HL-60 (cell line): ENCODE measurements around the gene AGAP1.

Source experiments
- DNase-seq, 2 experiments: peaks; one replicate each; pipeline ENCODE4 v3.0.0-alpha.2; 2010 to 2020; ENCODE audit warnings: low read depth in 1 of 2, low spot score in 1 of 2
- H3K27ac ChIP-seq: fragments of 250-450 bp; sonication (Bioruptor Pico); replicated peaks from 2 replicates; pipeline ENCODE4 v1.5.1; 2020; ENCODE audit warnings: mild to moderate bottlenecking, moderate library complexity
- H3K27me3 ChIP-seq: fragments of 250-450 bp; sonication (Bioruptor Pico); 2 replicates; pipeline ENCODE4 v1.5.1; 2021; ENCODE audit warnings: mild to moderate bottlenecking, moderate library complexity; ENCODE audit not compliant: insufficient read depth, poor library complexity, severe bottlenecking
- H3K4me3 ChIP-seq: replicated peaks from 2 replicates; pipeline ENCODE4 v1.5.1; 2011; ENCODE audit warnings: mild to moderate bottlenecking, control low read depth, low read length; ENCODE audit not compliant: insufficient read depth
- CTCF ChIP-seq: IDR thresholded peaks from one replicate; pipeline ENCODE4 v1.5.1; 2011; ENCODE audit warnings: low read length, control low read depth, inconsistent platforms; ENCODE audit not compliant: insufficient read depth
- GABPA ChIP-seq: IDR thresholded peaks from 2 replicates; pipeline ENCODE4 v1.6.1; 2012; ENCODE audit warnings: low read depth
- POLR2AphosphoS5 ChIP-seq: IDR thresholded peaks from 2 replicates; pipeline ENCODE4 v1.6.1; 2012; ENCODE audit warnings: low read depth
- SPI1 ChIP-seq: IDR thresholded peaks from 2 replicates; pipeline ENCODE4 v1.6.1; 2012; ENCODE audit warnings: low read depth, mild to moderate bottlenecking, borderline replicate concordance
- TF ChIP-seq, protein P1 (sequence below): IDR thresholded peaks from 2 replicates; pipeline ENCODE4 v1.6.1; 2012; ENCODE audit warnings: low read depth; ENCODE audit not compliant: insufficient replicate concordance

Gene AGAP1

GRCh38 chr2:235537587-235537986, 43.7 kb downstream of the AGAP1 start:
- no peaks in the 10 kb centered on the region for H3K27me3 ChIP-seq
- no peak for TF ChIP-seq CTCF
- TF ChIP-seq POLR2AphosphoS5, result no peak
- TF ChIP-seq, protein P1, sequence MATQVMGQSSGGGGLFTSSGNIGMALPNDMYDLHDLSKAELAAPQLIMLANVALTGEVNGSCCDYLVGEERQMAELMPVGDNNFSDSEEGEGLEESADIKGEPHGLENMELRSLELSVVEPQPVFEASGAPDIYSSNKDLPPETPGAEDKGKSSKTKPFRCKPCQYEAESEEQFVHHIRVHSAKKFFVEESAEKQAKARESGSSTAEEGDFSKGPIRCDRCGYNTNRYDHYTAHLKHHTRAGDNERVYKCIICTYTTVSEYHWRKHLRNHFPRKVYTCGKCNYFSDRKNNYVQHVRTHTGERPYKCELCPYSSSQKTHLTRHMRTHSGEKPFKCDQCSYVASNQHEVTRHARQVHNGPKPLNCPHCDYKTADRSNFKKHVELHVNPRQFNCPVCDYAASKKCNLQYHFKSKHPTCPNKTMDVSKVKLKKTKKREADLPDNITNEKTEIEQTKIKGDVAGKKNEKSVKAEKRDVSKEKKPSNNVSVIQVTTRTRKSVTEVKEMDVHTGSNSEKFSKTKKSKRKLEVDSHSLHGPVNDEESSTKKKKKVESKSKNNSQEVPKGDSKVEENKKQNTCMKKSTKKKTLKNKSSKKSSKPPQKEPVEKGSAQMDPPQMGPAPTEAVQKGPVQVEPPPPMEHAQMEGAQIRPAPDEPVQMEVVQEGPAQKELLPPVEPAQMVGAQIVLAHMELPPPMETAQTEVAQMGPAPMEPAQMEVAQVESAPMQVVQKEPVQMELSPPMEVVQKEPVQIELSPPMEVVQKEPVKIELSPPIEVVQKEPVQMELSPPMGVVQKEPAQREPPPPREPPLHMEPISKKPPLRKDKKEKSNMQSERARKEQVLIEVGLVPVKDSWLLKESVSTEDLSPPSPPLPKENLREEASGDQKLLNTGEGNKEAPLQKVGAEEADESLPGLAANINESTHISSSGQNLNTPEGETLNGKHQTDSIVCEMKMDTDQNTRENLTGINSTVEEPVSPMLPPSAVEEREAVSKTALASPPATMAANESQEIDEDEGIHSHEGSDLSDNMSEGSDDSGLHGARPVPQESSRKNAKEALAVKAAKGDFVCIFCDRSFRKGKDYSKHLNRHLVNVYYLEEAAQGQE, result no peak
- no peak for TF ChIP-seq SPI1
- no peak for TF ChIP-seq GABPA
- no peak for DNase-seq
- H3K4me3 ChIP-seq, result no peak overlapping the region
- no peak overlapping the region for H3K27ac ChIP-seq

DNA sequence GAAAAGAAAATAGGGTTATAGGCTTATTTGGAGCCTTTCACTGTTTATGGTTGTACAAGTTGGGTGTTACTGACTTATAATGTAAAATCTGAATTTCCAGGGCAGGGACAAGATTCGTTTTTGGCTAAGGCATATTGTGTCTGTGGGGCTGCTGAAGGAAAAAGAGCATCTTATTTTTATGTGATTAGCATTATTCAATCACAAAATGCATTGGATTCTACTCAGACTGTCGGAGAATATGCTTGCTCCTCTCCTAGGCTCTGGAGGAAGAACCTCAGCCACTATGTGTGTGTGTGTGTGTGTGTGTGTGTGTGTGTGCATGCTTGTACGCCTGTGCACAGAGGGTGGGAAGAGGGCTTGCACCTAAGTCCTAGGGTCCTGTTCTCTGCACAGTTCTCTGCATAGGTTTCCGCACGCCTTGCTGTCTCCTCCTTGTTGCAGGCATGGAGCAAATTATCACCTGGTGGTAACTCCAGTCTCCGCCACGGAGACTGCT, 44.3 kb downstream of the AGAP1 start:
- Histone ChIP-seq H3K4me3 (no peak overlapping the region), H3K27me3 (no peaks in the 10 kb centered on the region), H3K27ac (no peak overlapping the region)
- no peak for DNase-seq
- TF ChIP-seq POLR2AphosphoS5, result no peak
- TF ChIP-seq, protein P1, result no peak
- no peak for TF ChIP-seq GABPA
- TF ChIP-seq CTCF, result no peak

- H3K4me3 ChIP-seq, result no peak overlapping the region
- H3K27ac ChIP-seq, result no peak overlapping the region
- TF ChIP-seq POLR2AphosphoS5 (no peak), SPI1 (no peak), GABPA (no peak), CTCF (no peak)
- TF ChIP-seq, protein P1, result no peak
- H3K27me3 ChIP-seq, result no peaks in the 10 kb centered on the region
- no peak for DNase-seq
These were observed 45.1 kb downstream of the AGAP1 start for GRCh38 chr2:235538981-235539380.
